ENCODE data around the gene PTPRN2.
"Not testable (repeated sequence)": the region's sequence is repeated elsewhere in the genome, so short reads cannot be mapped to it uniquely, and the experiment has no call there.

PTPRN2 gene

DNA sequence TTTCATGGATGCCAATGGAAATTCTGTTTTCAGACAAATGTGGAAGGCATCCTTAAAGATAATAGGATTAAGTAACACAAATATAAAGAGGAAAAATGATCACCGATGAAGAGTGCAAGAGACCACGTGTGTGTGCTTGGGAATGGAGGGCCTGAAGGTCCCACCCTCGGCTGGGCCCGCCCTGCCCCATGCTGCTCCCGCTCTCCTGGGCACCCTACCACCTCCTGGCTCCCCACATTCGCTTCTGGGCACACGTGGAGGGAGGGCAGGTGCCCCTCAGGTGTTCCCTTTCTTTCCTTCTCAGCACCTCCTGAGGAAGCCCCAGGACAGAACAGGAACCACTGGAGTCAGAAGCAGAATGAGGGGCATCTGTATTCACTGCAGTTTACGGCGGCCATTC lies 883.3 kb downstream of the PTPRN2 start:
- no peak for DNase-seq

DNA sequence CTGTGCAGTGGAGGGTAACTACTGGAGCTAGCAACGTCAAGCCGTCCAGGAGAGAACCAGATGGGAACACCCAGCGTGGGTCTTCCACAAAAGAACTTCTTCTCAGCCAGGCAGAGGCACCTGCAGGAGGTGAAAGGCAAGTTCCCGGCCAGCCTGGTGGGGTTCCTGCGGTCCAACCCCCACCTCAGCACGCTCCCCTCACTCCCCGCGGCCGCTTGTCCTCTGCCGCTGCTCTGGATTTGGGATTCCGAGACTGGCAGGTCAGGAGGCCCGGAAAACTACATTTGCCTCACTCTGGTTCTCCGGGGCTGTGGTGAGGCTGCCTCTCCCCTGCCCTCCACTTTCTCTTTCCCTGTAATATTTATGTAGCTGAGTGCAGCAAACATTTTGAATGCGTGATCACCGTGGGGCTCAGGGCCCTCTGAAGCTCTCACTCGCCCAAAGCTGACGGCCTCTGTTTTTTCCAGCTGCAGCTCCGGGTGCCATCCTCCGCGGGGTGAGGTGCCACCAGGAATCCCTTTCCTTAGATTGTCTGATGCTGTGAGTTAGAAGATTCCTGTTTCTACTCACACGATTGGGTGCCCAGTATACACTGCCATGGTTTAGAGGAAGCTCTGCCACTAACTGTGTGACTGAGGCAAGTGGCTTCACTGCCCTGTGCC lies 884.0 kb downstream of the PTPRN2 start:
- DNase-seq, result no peak

DNA sequence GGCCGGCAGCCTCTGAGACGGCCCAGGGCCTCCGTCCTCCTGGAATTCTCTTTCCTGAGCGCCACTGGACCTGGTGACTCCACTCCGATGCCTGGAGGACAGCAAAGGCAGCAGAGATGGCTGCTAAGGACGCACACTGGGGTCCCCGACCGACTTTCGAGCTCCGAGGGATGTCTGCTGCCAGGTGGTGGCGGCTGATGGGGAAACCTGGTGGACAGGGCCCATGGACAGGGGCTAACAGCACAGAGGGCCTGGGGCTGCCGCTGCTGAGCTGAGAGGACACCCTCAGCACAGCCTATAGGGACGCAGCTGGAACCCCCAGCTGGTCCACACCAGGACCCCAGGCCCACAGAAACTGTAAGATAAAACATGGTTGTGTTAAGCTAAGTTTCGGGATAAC lies 884.5 kb downstream of the PTPRN2 start:
- no peak for DNase-seq

DNA sequence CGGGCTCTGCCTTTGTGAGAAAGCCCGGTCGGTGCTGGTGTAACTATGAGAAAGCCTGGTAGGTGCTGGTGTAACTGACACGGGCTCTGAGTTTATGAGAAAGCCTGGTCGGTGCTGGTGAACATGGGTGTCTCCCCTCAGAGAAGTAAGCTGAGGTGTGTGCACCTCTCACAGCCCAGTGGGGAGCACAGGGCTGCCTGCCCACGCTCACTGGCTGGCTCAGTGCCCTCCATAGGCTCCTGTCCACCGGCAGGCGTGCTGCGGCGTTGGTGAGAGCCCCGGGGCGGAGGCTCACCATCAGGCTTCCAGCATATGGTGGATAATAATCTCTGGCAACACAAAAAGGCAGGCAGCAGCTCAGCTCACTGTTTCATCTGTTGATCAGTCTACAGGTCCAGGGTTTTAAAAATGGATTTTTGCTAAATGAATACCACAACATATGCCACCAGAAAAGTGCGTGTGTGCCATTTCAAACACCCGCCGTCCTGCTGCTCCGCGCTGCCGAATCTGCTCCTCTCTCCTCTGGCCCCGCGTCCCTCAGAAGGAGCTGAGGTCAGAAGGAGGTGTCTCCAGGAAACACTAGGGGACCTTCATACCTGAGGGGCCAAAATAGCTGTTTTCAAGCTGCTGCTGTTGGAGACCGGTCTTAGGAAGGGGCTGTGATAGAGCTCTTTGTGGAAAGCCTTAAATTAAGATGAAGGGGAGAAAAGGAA lies 885.2 kb downstream of the PTPRN2 start:
- DNase-seq, result no peak

DNA sequence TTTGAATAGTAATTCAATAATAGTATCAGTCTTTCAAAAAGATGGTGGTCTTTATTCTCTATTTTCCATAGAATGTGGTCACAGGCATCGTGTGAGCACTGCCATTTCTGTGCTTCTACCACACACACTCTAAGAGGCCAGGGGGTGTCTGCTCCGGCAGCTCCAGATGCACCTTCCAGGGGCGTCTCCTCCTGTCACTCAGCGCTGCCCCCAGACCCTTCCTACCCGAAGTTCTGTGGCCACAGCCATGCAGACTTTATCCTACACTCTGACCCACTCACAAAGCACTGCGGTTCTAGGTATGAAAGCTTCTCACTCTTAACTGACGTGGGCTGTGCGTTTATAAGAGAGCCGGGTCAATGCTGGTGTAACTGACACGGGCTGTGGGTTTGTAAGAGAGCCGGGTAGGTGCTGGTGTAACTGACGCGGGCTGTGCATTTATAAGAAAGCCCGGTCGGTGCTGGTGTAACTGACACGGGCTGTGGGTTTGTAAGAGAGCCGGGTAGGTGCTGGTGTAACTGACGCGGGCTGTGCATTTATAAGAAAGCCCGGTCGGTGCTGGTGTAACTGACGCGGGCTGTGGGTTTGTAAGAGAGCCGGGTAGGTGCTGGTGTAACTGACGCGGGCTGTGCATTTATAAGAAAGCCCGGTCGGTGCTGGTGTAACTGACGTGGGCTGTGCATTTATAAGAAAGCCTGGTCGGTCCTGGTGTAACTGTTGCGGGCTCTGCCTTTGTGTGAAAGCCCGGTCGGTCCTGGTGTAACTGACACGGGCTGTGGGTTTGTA lies 886.0 kb downstream of the PTPRN2 start:
- not testable (repeated sequence) for DNase-seq

DNA sequence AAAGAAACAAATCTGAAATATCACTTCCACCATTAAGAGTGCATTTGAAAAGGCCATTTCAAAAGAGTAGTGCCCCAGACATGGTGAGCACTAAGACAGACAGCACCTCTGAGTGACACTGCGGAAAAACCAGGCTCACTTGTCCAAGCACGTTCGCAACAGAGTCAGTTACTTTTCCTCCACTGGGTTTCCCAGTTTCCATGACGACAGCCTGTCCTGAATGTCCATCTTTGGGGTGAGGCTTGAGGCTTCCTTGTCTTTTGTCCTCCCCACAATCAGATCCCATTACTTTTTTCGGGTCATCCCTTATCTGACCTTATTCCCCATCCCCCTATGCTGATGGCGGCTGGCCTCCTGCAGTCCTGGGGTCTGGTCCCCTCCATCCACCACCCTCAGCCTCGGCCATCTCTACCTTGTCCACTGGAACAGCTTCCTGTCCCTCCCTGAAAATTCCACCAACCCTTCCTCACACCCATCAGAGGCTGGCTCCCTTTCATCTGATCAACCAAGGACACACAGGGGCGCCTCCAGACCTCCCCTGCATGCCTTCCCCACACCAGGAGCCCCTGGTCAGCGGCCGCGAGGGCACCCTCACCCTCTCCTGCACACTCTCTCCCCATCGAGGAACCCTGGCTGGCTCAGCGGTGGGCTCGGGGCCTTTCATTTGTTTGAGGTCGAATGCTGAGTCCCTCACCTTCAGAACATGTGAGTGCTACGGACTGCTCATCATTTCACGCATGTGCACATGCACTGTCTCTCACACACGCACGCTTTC lies 887.2 kb downstream of the PTPRN2 start:
- DNase-seq, result no peak

DNA sequence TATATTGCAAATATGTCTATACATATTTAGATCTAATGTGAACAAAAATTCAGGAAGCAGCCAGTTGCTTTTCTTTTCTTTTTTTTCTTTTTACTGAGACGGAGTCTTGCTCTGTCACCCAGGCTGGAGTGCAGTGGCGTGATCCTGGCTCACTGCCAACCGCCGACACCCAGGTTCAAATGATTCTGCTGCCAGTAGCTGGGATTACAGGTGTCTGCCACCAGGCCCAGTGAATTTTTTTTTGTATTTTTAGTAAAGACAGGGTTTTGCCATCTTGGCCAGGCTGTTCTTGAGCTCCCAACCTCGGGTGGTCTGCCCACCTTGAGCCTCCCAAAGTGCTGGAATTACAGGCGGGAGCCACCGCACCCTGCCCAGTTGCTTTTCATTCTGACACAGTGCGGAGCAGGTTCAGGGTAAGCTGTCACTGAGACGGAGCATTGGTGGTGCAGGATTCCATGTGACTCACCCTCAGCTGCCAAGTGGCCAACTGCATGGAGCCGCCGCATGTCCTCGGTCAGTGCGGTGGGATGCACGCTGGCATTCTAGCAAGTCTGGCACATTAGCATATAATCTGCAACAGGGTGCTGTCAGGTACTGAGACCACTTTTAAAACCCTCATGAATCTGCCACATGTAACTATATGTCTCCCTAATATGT lies 888.1 kb downstream of the PTPRN2 start:
- no peak for DNase-seq

DNA sequence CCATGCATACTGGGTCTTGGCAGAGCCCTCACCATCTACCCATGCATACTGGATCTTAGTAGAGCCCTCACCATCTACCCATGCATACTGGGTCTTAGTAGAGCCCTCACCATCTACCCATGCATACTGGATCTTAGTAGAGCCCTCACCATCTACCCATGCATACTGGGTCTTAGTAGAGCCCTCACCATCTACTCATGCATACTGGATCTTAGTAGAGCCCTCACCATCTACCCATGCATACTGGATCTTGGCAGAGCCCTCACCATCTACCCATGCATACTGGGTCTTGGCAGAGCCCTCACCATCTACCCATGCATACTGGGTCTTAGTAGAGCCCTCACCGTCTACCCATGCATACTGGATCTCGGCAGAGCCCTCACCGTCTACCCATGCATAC lies 890.3 kb downstream of the PTPRN2 start:
- DNase-seq, result not testable (repeated sequence)

DNA sequence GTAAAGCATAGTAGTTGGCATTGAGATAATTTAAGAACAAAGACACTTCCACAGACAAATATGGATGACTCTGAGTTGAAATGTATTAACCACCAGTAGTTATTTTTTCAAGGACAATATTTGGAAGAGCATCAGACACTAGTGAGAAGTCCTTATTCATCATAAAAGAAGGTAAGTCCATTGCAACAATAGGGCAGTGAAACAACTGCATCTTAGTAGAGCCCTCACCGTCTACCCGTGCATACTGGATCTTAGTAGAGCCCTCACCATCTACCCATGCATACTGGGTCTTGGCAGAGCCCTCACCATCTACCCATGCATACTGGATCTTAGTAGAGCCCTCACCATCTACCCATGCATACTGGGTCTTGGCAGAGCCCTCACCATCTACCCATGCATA lies 892.0 kb downstream of the PTPRN2 start:
- not testable (repeated sequence) for DNase-seq

DNA sequence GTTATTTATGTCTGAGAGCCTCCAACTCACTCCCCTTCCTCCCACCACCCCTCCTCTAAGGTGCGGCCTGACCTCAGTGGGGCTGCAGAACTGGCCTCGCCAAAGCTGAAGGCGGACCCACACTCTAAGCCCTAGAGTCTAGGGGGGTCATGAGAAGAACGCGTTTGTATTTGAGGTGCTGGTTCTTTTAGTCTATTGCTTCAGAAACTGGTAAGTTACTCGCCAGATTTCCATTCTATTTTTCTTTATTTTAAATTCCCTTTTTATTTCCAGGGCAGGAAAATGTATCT lies 893.3 kb downstream of the PTPRN2 start:
- no peak for DNase-seq

DNA sequence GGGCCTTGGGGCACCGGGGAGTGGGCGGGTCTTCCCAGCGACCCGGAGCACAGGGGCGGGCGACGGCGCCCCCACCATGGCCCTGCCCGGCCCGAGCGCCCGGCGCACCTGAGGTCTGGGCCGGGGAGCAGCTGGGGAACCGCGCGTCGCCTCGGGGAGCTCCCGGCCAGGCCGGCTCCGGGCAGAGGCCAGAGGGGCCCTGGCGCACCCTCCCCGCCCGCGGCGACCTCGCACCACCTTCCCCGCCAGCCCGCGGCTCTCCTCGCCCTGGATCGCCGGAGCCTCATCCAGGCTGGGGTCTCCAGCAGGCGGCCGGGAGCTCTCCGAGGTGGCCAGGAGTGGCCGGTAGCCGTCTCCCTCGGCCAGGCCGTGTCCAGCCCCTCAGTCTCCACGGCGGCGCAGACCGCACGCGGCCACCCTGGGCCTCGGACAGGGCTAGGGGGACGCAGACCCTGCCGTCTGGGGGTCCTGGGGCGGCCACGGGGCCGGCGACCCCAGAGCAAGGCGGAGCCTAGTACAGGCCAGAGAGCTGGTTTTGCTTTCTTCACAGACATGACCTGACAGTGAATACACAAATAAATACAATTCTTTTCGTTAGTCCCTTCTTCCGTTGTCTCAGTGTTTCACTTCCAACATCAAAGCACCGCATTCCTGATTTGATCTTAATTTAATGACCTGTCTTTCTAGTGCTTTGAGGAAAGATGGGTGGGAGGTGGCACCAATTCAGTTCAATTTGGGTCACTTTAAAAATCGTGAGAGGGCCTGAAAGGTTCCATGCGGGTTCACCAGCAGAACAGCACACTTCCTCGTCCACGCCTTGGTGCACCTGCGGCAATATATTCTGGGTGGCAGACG lies 893.9 kb downstream of the PTPRN2 start:
- no peak for DNase-seq

DNA sequence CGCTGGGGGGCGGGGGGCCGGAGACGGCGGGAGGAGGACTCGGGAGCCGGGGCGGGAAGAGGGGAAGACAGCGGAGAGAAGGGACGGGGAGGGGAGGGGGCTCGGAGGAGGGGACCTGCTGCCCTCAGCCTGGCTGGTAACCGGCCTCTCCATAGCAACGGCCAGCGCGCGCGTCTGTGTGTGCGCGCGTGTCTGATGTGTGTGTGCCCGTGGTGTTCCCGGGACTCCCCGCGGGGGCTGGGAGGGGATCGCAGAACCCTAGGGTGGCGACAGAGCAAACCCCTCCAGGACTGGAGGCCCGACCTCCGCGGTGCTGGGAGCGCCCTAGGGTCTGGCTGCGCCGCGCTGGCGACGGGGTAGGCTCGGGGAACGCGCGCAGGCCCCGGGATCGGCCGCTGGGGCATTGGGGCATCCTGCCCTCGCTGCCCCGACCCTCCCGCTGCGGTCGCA lies 894.5 kb downstream of the PTPRN2 start:
- peak; percentile 77 for DNase-seq

DNA sequence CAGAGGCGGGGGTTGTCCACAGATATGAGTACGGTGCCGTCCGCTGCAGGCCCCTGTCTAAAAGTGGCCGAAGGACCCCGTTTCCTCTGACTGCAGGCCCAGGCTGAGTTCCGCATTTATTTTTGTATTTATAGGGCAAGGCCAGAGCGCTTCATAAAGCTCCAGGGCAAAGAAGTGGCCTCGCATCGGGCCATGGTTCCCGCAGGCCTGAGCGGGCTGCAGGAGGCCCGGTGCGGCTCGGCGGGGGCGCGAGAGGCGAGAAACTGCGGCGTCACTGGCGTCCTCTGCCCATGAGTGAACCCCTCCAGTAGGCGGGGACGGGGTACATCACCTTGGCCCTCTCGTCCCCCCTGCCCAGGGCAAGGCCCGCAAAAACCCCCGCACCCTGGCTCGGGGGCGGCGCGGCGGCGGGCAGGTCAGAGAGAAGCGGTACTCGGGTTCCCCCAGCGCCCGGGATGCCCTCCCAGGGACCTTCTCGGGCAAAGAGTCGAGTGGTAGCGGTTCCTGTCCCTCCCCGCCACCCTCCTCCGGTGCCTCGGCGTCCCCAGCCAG lies 895.1 kb downstream of the PTPRN2 start:
- DNase-seq, result peak; percentile 40

DNA sequence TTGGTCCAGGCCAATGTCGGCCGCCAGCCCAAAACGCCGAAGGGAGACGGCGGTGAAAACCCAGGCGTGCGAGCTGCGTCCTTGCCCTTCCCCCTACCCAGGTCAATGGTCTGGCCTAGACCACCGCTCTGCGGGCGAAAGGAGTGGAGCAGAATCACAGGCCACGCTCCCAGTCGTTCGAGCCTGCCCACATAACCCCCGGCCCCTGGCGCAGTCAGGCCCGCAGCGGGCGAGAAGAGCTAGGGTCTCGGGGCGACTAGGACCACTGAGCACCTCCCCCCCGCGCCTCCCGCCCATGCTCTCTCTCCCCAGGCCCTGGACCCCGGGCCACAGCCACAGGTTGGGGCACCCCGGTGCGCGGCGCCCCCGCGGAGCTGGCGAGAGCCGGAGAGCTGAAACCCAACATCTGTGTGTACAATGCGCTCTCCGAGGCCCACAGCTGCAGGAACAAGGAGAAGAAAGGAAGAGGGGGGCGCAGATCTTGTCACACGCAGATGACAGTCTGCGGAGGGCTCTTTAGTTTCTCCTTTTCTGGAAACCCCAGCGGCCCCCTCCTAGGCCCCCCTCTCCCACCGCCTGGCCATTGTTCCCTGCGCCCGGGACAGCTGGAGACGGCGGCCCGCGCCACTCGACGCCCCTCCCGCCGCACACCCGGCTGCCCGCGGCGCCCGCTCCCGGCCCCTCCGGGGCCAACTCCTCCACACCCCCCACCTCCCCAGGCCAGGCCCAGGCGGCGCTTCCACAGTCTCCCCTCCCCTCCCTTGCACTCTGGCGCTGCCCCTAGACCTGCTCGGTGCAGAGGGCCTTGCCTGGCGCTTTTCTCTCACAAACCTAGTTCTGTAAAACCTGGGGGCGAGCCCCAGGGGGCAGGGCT lies 895.8 kb downstream of the PTPRN2 start:
- peak; percentile 71 for DNase-seq

DNA sequence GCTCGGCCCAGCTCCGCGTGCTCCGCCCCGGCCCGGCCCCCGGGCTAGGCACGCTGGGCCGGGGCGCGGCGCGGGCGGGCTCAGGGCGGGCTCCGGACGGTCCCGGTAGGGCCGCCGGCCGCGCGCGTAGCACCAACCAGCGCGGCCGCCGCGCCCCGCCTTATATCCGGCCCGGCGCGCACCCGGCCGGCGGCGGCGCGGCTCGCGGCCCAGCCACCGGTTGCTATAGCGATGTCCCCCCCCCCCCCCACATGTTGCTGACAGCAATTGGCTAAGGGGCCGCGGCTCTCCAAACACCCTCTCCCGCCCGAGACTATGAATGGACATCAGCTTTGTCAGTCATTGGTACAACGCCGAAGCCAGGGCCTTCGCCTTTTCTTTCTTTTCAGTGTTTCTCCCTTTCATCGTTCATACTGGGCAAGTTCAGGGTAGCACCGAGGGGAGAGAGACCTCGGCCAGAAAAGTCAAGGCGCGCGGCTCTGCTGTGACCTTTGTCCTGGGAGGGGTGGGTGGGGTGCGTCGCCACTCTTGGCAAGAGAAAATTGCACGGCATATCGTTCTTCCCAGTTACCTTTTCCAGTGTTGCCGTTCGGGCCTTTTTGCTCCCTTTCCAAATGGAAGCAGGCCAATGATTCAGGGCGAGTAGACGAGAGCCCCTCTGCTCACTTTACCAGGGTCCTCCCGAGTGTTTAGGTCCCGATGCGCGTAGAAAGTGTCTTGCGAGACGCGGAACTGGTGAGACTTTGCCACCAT lies 896.6 kb downstream of the PTPRN2 start:
- peak; percentile 92 for DNase-seq

DNA sequence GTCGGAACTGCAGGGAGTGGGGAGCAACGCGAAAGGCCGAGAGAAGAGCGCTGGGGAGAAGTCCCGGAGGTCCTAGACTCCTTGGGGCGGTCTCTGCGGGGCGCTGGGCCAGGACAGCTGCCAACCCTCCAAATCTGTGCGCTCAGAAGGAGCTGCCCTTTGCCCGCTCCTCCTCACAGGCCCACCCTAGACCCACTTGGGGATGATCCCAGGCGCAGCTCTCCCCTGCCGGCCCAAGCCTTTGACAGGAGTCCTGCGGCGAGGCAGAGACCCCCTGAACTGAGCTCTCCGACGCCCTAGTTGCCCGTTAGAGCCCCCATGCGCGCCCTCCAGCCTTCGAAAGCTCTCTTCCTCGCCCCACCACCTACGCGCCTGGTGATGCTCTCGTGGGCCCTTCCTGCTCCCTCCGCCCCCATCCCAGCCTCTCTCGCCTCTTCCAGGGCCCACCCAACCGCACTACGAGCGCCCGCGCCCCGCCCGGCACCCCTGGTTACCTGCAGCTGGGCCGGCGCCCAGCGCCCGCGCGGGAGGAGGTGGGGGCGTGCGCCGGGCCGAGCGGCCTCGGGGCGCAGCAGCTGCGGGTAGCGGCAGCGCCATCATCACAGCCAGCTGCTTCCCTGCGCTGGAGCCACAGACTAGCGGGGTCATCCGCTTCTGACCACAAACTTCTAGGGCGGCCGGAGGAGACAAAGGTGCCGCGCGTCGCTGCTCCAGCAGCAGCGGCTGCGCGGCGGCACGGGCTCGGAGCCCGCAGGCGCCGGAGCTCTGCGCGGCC lies 897.4 kb downstream of the PTPRN2 start:
- DNase-seq, result peak; percentile 53

DNA sequence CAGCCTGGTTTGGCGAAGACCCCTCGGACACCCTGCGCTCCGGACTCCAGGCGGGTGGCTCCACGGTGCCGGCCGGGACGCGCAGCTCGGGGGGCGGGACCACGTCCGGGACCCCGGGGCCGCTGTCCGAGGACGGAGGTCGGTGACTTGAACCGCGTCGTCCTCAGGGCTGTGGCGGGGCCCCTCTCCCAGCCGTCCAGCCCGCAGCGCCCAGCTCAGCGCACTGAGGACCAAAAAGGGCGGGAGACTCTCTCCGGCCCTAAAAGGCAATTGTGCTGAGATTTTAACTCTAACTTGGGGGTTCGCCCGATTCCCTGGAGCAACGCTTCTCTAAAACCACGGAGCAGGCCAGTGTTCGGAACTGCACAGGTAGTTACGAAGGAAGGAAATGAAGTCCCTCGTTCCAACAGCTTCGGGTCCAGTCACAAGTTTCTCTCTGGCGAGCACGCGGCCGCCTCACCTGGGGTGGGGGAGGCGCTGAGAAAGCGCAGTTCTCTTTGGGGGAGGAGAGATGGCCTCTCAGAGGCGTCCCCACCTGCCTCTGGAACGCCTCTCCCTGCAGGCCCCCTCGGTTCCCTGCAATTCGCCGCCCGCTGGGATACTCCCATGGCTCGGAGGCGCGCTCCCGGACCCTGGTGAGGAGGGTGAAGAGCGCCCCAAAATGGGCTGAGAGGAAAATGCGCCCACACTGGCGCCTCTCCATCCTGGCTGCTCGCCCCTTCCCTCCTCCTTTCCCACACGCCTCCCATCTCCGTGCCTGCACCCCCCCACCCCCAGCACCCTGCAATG lies 898.2 kb downstream of the PTPRN2 start:
- no peak for DNase-seq
